Urothelium cell line (cell line): Measurements from ENCODE around the gene DHX57.

Experiments
- DNase-seq: peaks from one replicate; pipeline ENCODE4 v3.0.0; 2011; ENCODE audit warnings: low spot score, mixed read lengths
- FAIRE-seq: peaks from 2 replicates; lab custom pipeline; 2011; peaks lifted over from hg19 to GRCh38; lab: Jason Lieb, UNC

DHX57 gene, protein sequence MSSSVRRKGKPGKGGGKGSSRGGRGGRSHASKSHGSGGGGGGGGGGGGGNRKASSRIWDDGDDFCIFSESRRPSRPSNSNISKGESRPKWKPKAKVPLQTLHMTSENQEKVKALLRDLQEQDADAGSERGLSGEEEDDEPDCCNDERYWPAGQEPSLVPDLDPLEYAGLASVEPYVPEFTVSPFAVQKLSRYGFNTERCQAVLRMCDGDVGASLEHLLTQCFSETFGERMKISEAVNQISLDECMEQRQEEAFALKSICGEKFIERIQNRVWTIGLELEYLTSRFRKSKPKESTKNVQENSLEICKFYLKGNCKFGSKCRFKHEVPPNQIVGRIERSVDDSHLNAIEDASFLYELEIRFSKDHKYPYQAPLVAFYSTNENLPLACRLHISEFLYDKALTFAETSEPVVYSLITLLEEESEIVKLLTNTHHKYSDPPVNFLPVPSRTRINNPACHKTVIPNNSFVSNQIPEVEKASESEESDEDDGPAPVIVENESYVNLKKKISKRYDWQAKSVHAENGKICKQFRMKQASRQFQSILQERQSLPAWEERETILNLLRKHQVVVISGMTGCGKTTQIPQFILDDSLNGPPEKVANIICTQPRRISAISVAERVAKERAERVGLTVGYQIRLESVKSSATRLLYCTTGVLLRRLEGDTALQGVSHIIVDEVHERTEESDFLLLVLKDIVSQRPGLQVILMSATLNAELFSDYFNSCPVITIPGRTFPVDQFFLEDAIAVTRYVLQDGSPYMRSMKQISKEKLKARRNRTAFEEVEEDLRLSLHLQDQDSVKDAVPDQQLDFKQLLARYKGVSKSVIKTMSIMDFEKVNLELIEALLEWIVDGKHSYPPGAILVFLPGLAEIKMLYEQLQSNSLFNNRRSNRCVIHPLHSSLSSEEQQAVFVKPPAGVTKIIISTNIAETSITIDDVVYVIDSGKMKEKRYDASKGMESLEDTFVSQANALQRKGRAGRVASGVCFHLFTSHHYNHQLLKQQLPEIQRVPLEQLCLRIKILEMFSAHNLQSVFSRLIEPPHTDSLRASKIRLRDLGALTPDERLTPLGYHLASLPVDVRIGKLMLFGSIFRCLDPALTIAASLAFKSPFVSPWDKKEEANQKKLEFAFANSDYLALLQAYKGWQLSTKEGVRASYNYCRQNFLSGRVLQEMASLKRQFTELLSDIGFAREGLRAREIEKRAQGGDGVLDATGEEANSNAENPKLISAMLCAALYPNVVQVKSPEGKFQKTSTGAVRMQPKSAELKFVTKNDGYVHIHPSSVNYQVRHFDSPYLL (N-terminal part only)

DNA sequence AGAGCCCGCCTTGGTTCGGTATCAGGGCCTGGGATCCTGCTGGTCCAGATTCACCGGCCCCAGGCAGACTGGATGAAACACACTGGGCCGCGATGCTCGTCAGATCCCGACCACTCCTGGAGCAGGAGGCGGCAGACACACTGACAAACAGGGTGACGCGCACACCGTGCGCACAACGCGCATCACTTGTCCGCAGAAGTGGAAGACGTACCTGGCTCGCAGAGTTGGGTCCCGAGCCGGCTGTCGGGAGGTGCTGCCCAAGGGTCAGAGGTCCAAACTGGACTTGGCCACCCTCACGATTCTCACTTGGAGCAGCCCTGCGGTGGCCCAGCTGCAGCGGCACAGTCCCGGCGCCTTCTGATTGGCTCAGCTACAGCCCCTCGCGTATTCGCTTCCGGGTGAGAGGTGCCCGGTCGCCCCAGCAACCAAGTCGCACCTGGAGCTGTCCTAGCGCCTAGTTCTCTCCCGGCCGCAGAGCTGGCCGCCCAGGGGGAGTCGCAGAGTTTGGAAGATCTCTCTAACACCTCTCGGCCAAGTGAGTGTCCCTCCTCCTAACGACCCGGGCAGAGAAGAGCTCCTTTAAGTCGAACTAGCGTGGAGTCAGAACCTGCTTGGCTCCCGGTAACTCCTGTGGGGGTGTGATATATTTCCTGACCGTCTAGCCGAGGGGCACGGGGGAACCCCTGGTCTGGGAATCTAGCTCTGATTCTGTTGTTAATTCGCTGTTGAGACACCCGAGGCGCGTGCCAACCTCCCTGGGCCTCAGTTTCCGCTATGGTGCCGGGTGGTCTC, at the start of gene DHX57, which contains the start of gene MORN2:
DHX57 (minus strand) TSS at position 359 of the 792 bp plus-strand sequence. CDS start 7,529 bp downstream, outside the sequence.
MORN2 (plus strand) TSS at position 401 of the 792 bp plus-strand sequence.
- peak; percentile 92 for FAIRE-seq
- DNase-seq, result peak; percentile 99

DNA sequence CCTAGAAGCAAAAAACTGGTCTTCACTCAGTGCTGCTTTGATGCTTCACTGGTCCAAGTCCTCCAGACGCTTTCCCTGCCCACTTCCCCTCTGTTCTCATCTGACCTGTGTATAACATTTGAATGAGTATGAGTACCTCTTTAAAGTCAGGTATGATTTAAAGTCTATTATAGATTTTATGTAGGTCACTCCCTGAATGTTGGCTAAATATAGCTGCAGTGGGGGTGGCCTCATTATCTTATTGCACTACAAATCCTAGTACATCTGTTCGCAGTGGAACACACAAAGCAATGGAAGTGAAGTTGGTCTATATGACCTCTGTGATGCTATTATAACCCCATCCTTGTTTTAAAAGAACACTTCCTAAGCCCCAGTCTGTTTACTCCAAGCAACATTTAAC, 47.2 kb upstream of the DHX57 start:
- DNase-seq (no peak), FAIRE-seq (no peak)

DNA sequence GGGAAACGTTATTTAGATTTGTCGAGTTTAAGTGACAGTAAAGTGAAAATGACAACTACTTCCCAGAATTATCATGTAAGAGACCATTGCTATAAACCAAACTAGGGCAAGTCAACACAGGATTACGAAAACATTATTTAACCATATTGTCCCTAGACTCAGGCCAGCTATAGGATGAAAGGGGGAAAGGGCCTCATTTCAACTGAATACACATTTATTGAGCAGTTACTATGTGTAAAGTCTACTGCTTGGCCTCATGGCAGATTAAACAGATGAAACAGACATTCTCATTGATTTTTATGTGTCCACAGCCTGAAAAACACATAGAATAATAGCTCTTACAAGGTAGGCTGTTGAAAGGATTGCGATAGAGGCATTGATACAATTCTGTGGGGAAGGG, 46.7 kb upstream of the DHX57 start:
- DNase-seq (no peak), FAIRE-seq (peak; percentile 44)

DNA sequence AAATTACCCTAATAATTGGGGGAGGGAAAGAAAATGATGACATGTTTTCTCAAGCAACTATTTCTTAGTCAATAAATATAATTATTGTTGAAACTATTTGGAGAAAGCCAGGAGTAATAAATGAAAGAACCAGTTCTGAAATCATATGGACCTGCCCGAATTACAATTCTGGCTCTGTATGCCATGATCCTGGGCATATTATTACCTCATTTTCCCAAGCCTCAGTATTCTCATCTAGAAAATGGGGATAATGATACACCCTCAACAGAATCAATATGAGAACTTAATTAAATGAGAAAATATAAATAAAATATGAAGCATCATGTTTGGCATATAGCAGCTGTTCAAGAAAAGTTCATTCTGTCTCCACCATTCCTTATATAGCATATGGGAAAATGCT, 36.9 kb upstream of the DHX57 start:
- FAIRE-seq (no peak), DNase-seq (no peak)

DNA sequence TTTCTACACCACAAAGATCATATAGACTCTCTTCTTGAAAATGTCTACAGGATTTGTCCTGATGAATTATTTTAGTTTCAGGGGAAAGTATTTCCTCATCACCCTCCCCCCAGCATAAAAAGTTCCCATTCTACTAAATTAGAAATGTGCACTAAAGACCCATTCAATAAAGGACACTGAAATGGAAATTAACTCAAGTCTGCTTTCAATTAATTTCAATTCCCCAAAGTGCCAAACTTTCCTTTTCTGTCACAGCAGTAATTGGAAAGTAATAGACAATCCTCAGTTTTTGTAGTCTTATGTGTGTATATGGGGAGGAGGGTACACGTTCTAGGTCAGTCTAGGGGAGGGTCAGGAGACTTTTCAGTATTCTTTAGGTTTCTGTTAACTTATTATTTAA, 35.5 kb upstream of the DHX57 start:
- no peak for DNase-seq

DNA sequence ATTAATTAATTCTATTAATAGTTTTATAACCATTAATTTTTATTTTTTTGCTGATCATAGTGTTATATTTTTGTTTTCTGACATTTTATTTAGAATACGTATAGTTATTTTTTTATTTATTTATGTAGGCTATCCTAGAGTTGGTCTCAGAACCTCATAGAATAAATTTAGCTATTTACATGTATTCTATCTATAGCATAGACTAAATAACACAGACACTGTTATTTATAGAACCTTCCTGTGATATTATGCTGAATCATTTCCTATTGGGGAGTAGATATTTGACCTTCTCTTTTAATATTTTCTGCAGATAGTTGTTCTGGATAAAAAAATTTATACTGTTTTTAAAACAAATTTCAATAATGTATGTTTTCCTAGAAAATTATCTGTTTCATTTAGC, 34.1 kb upstream of the DHX57 start:
- FAIRE-seq (no peak), DNase-seq (no peak)

More for the DNA sequence above, 35.5 kb upstream of the DHX57 start:
- no peak for FAIRE-seq

DNA sequence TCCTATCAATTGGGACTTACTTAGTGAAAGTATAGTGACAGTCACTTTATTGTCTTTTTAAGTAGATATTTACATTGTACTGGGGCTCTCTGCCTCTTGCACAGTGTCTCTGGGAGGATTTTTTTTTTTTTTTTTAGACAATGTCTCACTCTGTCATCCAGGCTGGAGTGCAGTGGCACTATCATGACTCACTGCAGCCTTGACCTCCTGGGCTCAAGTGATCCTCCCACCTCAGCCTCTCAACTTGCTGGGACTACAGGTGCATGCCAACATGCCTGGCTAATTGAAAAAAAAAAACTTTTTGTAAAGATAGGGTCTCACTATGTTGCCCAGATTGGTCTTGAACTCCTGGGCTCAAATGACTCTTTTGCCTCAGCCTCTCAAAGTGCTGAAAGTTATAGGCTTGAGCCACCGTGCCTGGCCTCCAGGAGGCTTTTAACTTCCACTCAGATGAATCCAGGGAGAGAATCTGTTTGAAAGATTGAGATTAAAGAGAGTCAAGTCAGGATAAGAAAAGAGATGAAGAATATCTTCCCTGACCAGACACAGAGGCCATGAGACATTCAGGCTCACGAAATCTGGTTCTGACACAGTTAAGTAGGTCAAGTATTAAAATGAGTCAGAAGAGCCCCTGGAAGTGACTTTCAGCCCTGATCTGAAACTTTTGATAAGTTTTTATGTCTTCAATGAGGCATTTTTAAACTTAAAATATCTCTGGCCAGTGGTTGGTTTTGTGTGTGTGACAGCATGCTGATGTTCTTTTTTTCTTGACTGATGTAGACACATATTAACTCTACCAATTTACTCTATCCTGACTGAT, 32.2 kb upstream of the DHX57 start:
- DNase-seq (no peak), FAIRE-seq (no peak)

DNA sequence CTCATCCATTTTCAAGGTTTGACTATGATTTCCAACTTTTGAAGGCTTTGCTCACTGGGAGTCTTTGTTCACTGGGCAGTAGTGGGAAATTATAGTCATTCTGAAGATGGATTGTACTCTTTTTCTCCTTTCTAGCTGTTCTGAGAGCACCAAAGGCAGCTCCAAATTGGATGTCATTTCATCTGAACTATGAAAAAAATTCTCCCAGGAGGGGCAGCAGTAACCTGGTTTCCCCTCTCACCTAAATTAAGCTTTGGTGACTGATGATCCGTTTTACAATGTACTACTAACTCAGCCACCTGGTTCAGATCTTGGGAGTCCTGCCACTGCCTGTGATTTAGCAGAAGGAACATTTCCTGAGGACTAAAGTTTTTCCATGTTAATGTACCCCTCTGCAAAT, 31.5 kb upstream of the DHX57 start:
- no peak for FAIRE-seq

DNA sequence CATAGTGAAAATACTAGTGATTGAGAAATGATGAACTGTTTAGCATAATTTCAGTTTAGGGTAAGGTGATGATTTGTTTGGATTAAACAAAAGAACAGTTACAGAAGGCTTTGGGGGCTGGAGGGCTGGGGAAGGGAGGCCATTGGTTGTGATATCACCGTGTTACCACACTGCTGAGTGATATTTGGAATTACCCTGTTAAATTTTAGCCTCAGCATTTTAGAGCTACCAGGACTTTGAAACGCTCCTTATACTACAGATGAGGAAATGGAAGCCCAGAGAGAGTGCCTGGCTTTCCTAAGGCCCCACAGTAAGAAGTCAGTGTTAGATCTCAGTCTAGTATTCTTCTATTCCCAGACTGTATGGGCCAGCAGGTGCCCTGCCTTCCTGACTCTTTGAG, 29.5 kb upstream of the DHX57 start:
- FAIRE-seq (no peak), DNase-seq (no peak)

More for the DNA sequence above, 31.5 kb upstream of the DHX57 start:
- DNase-seq, result no peak

DNA sequence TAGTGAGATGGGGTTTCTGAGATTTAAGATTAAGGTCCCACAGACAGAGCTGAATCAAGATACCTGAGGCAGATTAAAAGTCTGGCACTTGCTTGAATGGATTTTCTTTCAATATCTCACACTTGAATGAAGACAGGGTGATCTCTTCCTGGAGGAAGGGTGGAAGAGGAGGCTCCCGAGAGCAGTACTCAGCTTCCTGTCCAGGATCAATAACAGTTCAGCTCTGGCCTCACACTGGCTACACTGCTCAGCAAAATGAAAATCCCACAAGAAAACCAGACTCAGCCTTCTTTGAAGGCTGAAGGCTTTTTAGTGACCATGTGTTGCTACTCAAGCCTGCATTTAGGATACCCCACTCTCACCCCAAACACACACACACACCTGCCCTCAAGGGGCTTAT, 25.0 kb upstream of the DHX57 start:
- DNase-seq (no peak), FAIRE-seq (no peak)

DNA sequence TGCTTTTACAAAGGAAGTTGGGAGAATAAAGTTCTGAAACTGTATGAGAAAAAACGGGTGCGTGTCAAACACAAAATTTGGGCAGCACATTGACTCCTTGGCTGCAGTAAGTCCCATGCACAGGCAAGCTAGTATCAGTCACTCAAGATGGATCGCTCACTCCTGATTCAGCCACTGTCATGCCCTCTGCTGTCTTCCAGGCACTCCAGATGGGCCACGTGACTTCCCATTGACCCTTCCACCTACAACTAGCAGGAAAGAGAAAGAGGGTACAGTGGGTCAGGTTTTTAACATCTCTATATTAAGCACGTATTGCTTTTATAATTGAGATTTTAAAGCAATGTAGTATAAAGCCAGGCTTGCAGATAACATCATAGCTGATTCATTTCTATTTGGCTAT, 22.5 kb upstream of the DHX57 start:
- FAIRE-seq (no peak), DNase-seq (no peak)

DNA sequence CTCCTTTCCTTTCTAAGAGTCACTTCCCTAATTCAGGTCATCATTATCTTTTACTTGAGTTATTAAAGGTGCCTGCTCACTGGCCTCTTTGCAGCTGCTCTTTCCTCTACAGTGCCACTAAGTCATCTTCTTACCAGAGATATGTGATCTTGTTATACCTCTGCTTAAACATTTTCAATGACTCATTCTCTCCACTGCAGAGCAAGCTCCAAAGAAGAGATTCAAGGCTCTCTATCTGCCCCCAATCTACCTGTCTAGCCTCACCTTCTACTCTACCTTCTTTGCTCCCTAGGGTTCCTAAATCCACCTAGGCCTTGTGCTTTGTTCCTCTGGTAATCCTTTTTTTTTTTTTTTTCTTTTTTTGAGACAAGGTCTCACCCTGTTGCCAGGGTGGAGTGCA, 17.1 kb upstream of the DHX57 start:
- FAIRE-seq, result no peak
- no peak for DNase-seq

DNA sequence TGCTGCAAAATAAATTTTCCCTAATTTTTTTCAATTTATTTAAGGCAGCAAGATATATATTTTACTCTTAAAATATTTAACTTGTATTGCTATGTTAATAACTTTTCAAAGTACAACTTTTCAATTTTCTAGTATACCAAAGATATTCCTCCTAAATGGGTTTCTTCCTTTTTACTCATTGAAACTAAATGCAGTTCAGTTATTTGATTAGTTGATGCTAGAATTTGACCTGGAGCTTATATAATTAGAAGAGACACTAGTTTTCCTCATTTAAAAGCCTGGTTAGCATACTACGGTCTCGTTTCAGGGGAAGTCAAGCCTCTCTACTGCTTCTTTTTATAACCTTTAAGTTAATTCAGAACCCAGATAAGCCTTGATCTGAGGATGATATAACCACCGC, 13.8 kb upstream of the DHX57 start, which contains the start of gene ARHGEF33:
ARHGEF33 (plus strand) TSS at position 301 of the 400 bp plus-strand sequence. CDS start 29,573 bp downstream, outside the sequence.
- FAIRE-seq (no peak), DNase-seq (no peak)

DNA sequence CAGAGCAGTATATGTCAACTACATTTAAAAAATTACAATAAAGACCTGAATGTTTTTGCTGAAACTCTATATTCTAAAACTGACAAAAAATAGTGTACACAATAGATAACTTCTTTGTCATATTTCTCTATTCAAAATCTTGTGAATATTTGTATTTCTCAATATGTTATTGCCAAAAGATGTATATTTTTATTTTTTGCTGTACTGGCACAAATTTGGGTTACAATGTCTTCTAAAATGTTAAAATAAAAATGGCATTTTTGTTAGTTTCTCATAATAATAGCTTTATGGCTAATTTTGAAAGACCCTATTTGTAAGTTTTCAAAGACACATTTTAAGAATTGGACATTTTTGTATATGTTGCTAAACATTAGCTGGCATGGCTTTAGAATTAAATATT, 13.3 kb upstream of the DHX57 start:
- FAIRE-seq, result no peak

DNA sequence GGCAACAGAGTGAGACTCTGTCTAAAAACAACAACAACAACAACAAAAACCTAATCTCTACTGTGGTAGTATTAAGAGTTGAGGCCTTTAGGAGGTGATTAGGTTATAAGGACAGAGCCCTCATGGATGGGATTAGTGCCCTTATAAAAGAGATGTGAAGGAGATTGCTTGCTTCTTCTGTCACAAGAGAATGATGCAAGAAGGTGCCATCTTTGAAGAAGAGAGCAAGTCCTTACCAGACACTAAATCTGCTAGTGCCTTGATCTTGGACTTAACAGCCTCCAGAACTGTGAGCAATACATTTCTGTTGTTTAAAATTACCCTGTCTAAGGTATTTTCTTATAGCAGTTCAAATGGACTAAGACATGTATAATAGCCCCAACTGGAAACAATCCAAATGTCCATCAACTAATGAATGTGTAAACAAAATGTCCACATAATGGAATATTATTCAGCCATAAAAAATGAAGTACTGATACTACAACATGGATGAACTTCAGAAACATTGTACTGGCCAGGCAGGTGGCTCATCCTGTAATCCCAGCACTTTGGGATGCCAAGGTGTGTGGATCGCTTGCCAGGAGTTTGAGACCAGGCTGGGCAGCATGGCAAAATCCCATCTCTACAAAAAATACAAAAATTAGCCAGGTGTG, 12.3 kb upstream of the DHX57 start:
- FAIRE-seq (no peak), DNase-seq (no peak)

More for the DNA sequence above, 13.3 kb upstream of the DHX57 start:
- no peak for DNase-seq

DNA sequence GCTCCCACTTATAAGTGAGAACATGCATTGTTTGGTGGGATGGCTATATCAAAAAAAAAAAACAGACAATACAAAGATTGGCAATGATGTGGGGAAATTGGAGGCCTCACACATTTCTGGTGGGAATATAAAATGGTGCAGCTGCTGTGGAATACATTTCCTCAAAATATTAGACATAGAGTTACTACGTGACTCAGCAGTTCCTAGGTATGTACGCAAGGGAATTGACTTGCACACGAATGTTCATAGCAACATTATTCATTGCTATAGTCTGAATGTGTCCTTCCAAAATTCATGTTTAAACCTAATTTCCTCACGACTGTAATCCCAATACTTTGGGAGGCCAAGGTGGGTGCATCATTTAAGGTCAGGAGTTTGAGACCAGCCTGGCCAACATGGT, 11.6 kb upstream of the DHX57 start:
- DNase-seq (no peak), FAIRE-seq (no peak)

DNA sequence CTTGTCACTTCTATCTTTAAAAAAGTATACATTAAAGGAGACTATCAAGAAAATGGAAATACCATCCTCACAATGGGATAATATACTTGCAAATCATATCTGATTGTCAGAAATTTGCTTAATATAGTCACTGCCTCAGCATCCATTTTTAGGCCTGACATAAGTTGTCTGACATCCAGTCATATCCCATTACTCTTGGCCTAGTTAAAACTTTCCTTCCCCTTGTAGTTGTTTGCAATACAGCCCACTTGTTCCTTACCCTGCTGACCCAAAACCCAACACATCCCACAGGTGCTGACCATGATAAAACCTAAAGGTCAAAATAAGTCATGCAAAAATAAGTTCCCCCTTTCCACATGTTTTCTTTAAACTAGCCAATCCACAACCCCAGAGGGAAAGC, 10.3 kb upstream of the DHX57 start:
- FAIRE-seq (no peak), DNase-seq (no peak)

DNA sequence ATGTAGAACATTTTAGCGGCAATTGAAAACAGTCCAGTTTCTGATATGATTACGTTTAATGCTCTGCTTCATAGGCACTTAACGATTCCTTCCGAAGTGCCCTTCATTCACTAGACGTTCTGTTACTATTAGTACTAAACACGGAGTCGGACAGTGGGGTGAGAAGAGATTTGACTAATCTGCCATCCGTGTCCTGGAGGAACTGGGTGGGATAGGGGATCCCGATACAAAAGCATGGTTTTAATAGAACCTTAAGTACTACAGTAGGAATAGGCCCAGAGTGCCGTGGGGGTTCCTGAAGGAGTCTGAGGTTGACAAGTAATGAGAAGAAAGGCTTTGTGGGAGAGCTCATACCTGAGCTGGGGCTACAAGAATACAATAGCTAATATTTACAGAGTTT, 673 bp upstream of the DHX57 start:
- FAIRE-seq, result no peak
- no peak for DNase-seq

DNA sequence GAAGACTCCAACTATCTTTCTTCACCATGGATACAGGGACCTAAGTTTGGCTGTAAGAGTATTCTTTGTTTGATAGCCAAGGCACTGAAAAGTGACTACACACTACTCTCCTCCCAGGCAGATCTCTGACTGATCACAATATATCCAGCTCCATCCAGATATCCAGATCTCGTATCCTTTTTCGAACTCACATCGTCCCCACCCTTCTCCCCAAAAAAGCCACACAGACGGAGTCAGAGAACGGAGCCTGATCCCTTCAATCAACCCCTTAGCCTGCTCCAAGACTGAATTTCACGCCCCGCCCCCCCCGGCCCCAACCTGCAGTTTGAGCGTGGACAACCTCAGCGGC, 533 bp downstream of the DHX57 start:
- DNase-seq, result no peak
- FAIRE-seq, result no peak
